ENCODE measurements around the gene ANKS1A. TPM values are rescaled to one million over a fixed set of nuclear protein-coding genes. Genes with fewer than 3 reads are reported as not detected.

The ANKS1A gene
- total RNA-seq, 2 donors from 2014 or later = 20.5 to 68.4 TPM

GRCh38 chr6:34974249-34974642 is 85.2 kb downstream of the ANKS1A start:
- DNase-seq (ENCODE audit: low spot score) = no peak
- H3K4me3 ChIP-seq = no peak overlapping the region
- no peaks in the 10 kb centered on the region for H3K4me1 ChIP-seq (replicated peaks)
- H3K36me3 ChIP-seq = no peaks in the 10 kb centered on the region
- no peaks in the 10 kb centered on the region for H3K27me3 ChIP-seq (replicated peaks; ENCODE audit: insufficient read depth)
- no peak for TF ChIP-seq POLR2A (IDR thresholded peaks at IDR 0.05)
- no peak for TF ChIP-seq POLR2AphosphoS5 (IDR thresholded peaks at IDR 0.05)
- TF ChIP-seq CTCF (IDR thresholded peaks at IDR 0.05) = no peak
- WGBS = no CpG with 5 or more reads among the region's 1 CpG
- no peaks in the 10 kb centered on the region for H3K9me3 ChIP-seq
- intact Hi-C loops (cut with DNase I) = no loop called here
- H3K27ac ChIP-seq = no peak overlapping the region

DNA sequence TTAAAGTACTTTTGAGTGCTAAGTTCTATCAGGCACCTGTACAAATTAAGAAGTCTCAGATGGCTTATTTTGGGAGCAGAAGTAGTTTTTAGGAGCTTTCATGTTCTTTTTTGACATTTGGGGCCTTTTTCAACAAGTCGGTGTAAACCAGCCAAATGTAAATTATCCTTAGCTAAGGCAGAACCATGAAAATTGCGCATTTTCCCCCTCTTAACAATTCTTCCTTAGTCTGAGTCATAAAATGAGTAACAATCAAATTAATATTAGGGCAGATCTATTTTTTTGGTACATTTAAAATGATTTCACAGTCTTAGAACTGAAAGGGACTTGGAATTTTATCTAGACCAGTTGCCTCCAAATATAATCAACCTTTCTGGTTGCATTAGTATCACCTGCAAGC is 87.2 kb downstream of the ANKS1A start:
- no peak overlapping the region for H3K4me3 ChIP-seq
- no peak for TF ChIP-seq POLR2A (IDR thresholded peaks at IDR 0.05)
- intact Hi-C loops (cut with DNase I) = no loop called here
- H3K4me1 ChIP-seq (replicated peaks) = no peaks in the 10 kb centered on the region
- H3K36me3 ChIP-seq = no peaks in the 10 kb centered on the region
- H3K27ac ChIP-seq = no peak overlapping the region
- no peak for DNase-seq (ENCODE audit: low spot score)
- no peaks in the 10 kb centered on the region for H3K9me3 ChIP-seq
- no peaks in the 10 kb centered on the region for H3K27me3 ChIP-seq (replicated peaks; ENCODE audit: insufficient read depth)
- 89% methylated on average over 2 of the region's 2 CpGs for WGBS

DNA sequence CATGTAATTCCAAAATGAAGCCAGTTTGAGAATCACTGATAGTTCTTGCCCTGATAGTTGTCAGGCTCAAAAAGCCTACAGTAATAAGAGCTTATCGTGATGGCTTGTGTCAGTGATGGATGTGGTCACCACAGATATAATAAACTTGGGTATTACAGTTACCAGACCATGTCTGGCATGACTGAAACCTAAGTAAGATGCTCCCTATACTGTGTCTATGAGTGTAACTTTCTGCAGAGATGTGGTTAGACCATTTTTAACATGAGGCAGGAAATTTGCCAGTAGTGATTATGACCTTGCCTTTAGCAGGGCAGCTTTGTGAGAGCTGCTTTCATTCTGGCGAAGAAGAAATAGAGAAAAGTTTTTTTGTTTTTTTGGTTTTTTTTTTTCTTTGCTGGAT is 90.2 kb downstream of the ANKS1A start:
- no peak for DNase-seq (ENCODE audit: low spot score)
- no peaks in the 10 kb centered on the region for H3K27me3 ChIP-seq (replicated peaks; ENCODE audit: insufficient read depth)
- 68% methylated on average over 2 of the region's 2 CpGs for WGBS
- intact Hi-C loops (cut with DNase I) = no loop called here
- H3K4me3 ChIP-seq = no peak overlapping the region
- no peaks in the 10 kb centered on the region for H3K36me3 ChIP-seq
- H3K27ac ChIP-seq = no peak overlapping the region
- no peaks in the 10 kb centered on the region for H3K4me1 ChIP-seq (replicated peaks)
- no peaks in the 10 kb centered on the region for H3K9me3 ChIP-seq
- TF ChIP-seq CTCF (IDR thresholded peaks at IDR 0.05) = no peak
- TF ChIP-seq POLR2A (IDR thresholded peaks at IDR 0.05) = no peak
- TF ChIP-seq POLR2AphosphoS5 (IDR thresholded peaks at IDR 0.05) = no peak

DNA sequence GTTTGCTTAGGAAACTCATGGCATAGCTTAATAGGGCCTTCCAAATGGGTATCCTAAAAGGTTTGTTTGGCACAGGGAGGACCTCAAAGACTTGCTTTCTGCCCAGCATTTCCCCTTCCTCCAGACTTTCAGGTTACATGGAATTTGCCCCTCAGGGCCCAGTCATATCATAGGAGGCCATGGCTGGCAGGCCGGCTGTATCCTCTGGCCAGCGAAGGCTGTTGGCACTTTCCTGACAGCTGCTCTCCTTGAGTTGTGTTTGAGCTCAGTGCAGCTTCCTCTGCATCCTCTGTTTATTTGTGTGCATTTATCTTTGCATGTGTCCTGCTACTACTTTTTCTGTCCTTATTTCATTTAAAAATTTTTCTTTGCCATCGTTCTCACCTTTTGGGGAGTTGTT is 90.9 kb downstream of the ANKS1A start:
- Histone ChIP-seq H3K27ac (no peak overlapping the region), H3K27me3 (replicated peaks; ENCODE audit: insufficient read depth) (no peaks in the 10 kb centered on the region), H3K4me1 (replicated peaks) (no peaks in the 10 kb centered on the region), H3K36me3 (peaks cover 0 to 1% of the 10 kb centered on the region in 2 donors), H3K4me3 (no peak overlapping the region), H3K9me3 (no peaks in the 10 kb centered on the region)
- no peak for TF ChIP-seq POLR2AphosphoS5 (IDR thresholded peaks at IDR 0.05)
- no peak for TF ChIP-seq POLR2A (IDR thresholded peaks at IDR 0.05)
- no peak for TF ChIP-seq CTCF (IDR thresholded peaks at IDR 0.05)
- DNase-seq (ENCODE audit: low spot score) = no peak
- intact Hi-C loops (cut with DNase I) = no loop called here
- WGBS = 89% methylated on average over 3 of the region's 3 CpGs

DNA sequence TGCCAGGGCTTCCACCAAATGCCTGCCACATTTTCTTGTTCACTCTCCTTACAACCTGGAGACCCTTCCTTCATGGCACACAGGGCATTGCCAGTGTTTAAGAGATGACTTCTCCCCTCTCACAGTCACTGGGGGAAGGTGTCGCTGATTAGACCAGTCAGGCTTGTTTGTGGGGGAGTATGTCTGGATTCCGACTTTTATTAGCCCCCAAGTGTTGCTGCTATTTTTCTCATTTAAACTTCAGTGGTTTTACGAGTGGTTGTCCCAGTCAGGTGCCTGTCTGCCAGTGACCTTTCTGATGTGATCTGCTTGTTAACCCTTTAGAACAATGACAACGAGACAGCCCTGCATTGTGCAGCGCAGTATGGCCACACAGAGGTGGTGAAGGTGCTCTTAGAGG is 92.3 kb downstream of the ANKS1A start:
- DNase-seq (ENCODE audit: low spot score) = no peak
- intact Hi-C loops (cut with DNase I) = no loop called here
- TF ChIP-seq POLR2AphosphoS5 (IDR thresholded peaks at IDR 0.05) = no peak
- TF ChIP-seq POLR2A (IDR thresholded peaks at IDR 0.05) = no peak
- no peak for TF ChIP-seq CTCF (IDR thresholded peaks at IDR 0.05)
- H3K9me3 ChIP-seq = no peaks in the 10 kb centered on the region
- H3K4me3 ChIP-seq = no peak overlapping the region
- H3K4me1 ChIP-seq (replicated peaks) = no peaks in the 10 kb centered on the region
- H3K36me3 ChIP-seq = peaks cover 0 to 5% of the 10 kb centered on the region in 2 donors
- no peak overlapping the region for H3K27ac ChIP-seq
- 47% methylated on average over 5 of the region's 5 CpGs for WGBS
- no peaks in the 10 kb centered on the region for H3K27me3 ChIP-seq (replicated peaks; ENCODE audit: insufficient read depth)
